Measurements from ENCODE around the gene MOK.

DNA sequence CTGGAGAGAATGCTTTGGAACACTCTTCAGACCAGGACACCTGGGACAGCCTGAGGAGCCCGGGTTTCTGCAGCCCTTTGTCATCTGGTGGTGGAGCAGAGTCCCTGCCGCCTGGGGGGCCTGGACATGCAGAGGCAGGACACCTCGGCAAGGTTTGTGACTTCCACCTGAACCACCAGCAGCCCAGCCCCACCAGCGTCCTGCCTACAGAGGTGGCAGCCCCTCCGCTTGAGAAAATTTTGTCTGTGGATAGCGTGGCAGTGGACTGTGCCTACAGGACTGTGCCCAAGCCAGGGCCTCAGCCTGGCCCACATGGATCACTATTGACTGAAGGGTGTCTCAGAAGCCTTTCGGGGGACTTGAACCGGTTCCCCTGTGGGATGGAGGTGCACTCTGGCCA, 36.6 kb upstream of the MOK start:
- TF ChIP-seq, protein P1, sequence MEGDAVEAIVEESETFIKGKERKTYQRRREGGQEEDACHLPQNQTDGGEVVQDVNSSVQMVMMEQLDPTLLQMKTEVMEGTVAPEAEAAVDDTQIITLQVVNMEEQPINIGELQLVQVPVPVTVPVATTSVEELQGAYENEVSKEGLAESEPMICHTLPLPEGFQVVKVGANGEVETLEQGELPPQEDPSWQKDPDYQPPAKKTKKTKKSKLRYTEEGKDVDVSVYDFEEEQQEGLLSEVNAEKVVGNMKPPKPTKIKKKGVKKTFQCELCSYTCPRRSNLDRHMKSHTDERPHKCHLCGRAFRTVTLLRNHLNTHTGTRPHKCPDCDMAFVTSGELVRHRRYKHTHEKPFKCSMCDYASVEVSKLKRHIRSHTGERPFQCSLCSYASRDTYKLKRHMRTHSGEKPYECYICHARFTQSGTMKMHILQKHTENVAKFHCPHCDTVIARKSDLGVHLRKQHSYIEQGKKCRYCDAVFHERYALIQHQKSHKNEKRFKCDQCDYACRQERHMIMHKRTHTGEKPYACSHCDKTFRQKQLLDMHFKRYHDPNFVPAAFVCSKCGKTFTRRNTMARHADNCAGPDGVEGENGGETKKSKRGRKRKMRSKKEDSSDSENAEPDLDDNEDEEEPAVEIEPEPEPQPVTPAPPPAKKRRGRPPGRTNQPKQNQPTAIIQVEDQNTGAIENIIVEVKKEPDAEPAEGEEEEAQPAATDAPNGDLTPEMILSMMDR (conservative IDR thresholded peaks at IDR 0.05), result no peak
- no peak for TF ChIP-seq ZFX (IDR thresholded peaks at IDR 0.05)

Data from C4-2B (cell line).